ENCODE measurements around the gene TRPM4.

GRCh38 chr19:49216071-49216470 lies 58.5 kb downstream of the TRPM4 start:
- TF ChIP-seq CTCF (conservative IDR thresholded peaks at IDR 0.05 in 1 of 2, IDR thresholded peaks at IDR 0.05 in 1 of 2; ENCODE audit: extremely low read depth in 1 of 2, insufficient read depth in 1 of 2, low read depth in 1 of 2, low read length in 2 of 2) (no peak), EZH2 (IDR thresholded peaks at IDR 0.05; ENCODE audit: borderline replicate concordance, low read length) (no peak)

Data from mammary epithelial cell (primary cell).